ENCODE measurements around the gene UGT2A1. TPM values are rescaled to one million over a fixed set of nuclear protein-coding genes. Genes with fewer than 3 reads are reported as not detected.

Gene UGT2A1
- total RNA-seq, 2 experiments from 2014 or later: not detected

DNA sequence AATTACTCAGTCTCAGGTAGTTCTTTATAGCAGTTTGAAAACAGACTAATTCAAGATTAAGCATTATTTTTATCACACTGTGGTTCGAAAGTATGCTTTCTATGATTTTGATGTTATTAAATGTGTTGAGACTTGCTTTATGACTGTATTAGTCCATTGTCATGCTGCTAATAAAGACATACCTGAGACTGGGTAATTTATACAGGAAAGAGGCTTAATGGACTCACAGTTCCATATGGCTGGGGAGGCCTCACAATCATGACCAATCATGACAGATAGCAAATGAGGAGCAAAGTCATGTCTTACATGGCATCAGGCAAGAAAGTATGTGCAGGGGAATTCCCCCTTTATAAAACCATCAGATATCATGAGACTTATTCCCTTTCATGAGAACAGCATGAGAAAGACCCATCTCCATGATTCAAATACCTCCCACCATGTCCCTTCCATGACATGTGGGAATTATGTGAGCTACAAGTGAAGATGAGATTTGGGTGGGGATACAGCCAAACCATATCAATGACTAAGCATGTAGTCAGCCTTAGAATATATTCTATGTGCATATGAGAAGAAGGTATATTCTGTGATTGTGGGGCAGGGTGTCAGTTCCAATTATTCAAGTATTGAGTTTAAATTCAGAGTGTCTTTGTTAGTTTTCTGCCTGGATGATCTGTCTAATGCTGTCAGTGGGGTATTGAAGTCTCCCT, 44.6 kb upstream of the UGT2A1 start:
- no TSS peak for BruUV-seq (replicated peaks)
- intact Hi-C loops (cut with micrococcal nuclease; ENCODE audit: unreplicated experiment): no loop called here

GRCh38 chr4:69689599-69689998, 36.6 kb upstream of the UGT2A1 start:
- Histone ChIP-seq H3K4me3 (ENCODE audit: low read depth, low read length, poor library complexity, severe bottlenecking) (no peak overlapping the region), H3K4me2 (ENCODE audit: low read length) (no peak overlapping the region), H3K27ac (ENCODE audit: low read depth, low read length, poor library complexity, severe bottlenecking) (no peak overlapping the region), H3K9me3 (ENCODE audit: low read length) (no peaks in the 10 kb centered on the region), H3K36me3 (ENCODE audit: insufficient read depth, low read length) (no peaks in the 10 kb centered on the region), H3K4me1 (ENCODE audit: insufficient read depth, low read length, poor library complexity, severe bottlenecking) (no peaks in the 10 kb centered on the region), H3K79me2 (ENCODE audit: insufficient read depth, low read depth, low read length) (no peaks in the 10 kb centered on the region), H4K20me1 (ENCODE audit: insufficient read depth, low read length) (no peaks in the 10 kb centered on the region), H3K9me2 (ENCODE audit: insufficient read depth, low read length) (no peaks in the 10 kb centered on the region), H2AFZ (ENCODE audit: low read length) (no peak overlapping the region)
- ChIA-PET POLR2A (no interaction called here), CTCF (ENCODE audit: unreplicated experiment) (no interaction called here)
- TF ChIP-seq EZH2phosphoT487 (IDR thresholded peaks at IDR 0.05; ENCODE audit: borderline replicate concordance, low read depth, low read length): no peak
- TF ChIP-seq, protein P1, sequence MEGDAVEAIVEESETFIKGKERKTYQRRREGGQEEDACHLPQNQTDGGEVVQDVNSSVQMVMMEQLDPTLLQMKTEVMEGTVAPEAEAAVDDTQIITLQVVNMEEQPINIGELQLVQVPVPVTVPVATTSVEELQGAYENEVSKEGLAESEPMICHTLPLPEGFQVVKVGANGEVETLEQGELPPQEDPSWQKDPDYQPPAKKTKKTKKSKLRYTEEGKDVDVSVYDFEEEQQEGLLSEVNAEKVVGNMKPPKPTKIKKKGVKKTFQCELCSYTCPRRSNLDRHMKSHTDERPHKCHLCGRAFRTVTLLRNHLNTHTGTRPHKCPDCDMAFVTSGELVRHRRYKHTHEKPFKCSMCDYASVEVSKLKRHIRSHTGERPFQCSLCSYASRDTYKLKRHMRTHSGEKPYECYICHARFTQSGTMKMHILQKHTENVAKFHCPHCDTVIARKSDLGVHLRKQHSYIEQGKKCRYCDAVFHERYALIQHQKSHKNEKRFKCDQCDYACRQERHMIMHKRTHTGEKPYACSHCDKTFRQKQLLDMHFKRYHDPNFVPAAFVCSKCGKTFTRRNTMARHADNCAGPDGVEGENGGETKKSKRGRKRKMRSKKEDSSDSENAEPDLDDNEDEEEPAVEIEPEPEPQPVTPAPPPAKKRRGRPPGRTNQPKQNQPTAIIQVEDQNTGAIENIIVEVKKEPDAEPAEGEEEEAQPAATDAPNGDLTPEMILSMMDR (conservative IDR thresholded peaks at IDR 0.05; ENCODE audit: low read length): peak; percentile 86
- peak; percentile 36 for DNase-seq (ENCODE audit: low spot score)
- intact Hi-C loops (cut with micrococcal nuclease; ENCODE audit: unreplicated experiment): loop anchor here (1.0 to 5.0 kb wide), 3 partner anchors 192 to 818 kb away; no protein-coding TSS in a partner anchor
- BruUV-seq (replicated peaks): no TSS peak

More for the DNA sequence above, 44.6 kb upstream of the UGT2A1 start:
- Histone ChIP-seq H3K9me3 (ENCODE audit: low read length) (no peaks in the 10 kb centered on the region), H3K4me2 (ENCODE audit: low read length) (no peak overlapping the region), H3K27ac (ENCODE audit: low read depth, low read length, poor library complexity, severe bottlenecking) (no peak overlapping the region), H3K9me2 (ENCODE audit: insufficient read depth, low read length) (no peaks in the 10 kb centered on the region), H3K4me3 (ENCODE audit: low read depth, low read length, poor library complexity, severe bottlenecking) (no peak overlapping the region), H3K4me1 (ENCODE audit: insufficient read depth, low read length, poor library complexity, severe bottlenecking) (no peaks in the 10 kb centered on the region), H4K20me1 (ENCODE audit: insufficient read depth, low read length) (no peaks in the 10 kb centered on the region), H2AFZ (ENCODE audit: low read length) (no peak overlapping the region), H3K79me2 (ENCODE audit: insufficient read depth, low read depth, low read length) (no peaks in the 10 kb centered on the region), H3K36me3 (ENCODE audit: insufficient read depth, low read length) (no peaks in the 10 kb centered on the region)
- no peak for DNase-seq (ENCODE audit: low spot score)
- ChIA-PET POLR2A (no interaction called here), CTCF (ENCODE audit: unreplicated experiment) (no interaction called here)
- no peak for TF ChIP-seq EZH2phosphoT487 (IDR thresholded peaks at IDR 0.05; ENCODE audit: borderline replicate concordance, low read depth, low read length)
- TF ChIP-seq, protein P1 (conservative IDR thresholded peaks at IDR 0.05; ENCODE audit: low read length): no peak

- no peak overlapping the region for H2AFZ ChIP-seq (ENCODE audit: low read length)
- intact Hi-C loops (cut with micrococcal nuclease; ENCODE audit: unreplicated experiment): loop anchor here (5.0 kb wide), 2 partner anchors 497 to 822 kb away; no protein-coding TSS in a partner anchor
- CTCF ChIA-PET (ENCODE audit: unreplicated experiment): no interaction called here
- no peaks in the 10 kb centered on the region for H3K79me2 ChIP-seq (ENCODE audit: insufficient read depth, low read depth, low read length)
- H3K9me2 ChIP-seq (ENCODE audit: insufficient read depth, low read length): no peaks in the 10 kb centered on the region
- H3K4me2 ChIP-seq (ENCODE audit: low read length): no peak overlapping the region
- H4K20me1 ChIP-seq (ENCODE audit: insufficient read depth, low read length): no peaks in the 10 kb centered on the region
- no peak overlapping the region for H3K4me3 ChIP-seq (ENCODE audit: low read depth, low read length, poor library complexity, severe bottlenecking)
- H3K4me1 ChIP-seq (ENCODE audit: insufficient read depth, low read length, poor library complexity, severe bottlenecking): no peaks in the 10 kb centered on the region
- no TSS peak for BruUV-seq (replicated peaks)
- no peaks in the 10 kb centered on the region for H3K9me3 ChIP-seq (ENCODE audit: low read length)
- no peak for TF ChIP-seq EZH2phosphoT487 (IDR thresholded peaks at IDR 0.05; ENCODE audit: borderline replicate concordance, low read depth, low read length)
- TF ChIP-seq, protein P1 (conservative IDR thresholded peaks at IDR 0.05; ENCODE audit: low read length): no peak
- no peak for DNase-seq (ENCODE audit: low spot score)
- H3K27ac ChIP-seq (ENCODE audit: low read depth, low read length, poor library complexity, severe bottlenecking): no peak overlapping the region
- POLR2A ChIA-PET: no interaction called here
- no peaks in the 10 kb centered on the region for H3K36me3 ChIP-seq (ENCODE audit: insufficient read depth, low read length)
These were observed 31.8 kb upstream of the UGT2A1 start for GRCh38 chr4:69684804-69685203.

Data from OCI-LY7 (cell line).